GM19324 (cell line): ENCODE results near the gene ZFAND4.
"Not testable (repeated sequence)": the region's sequence is repeated elsewhere in the genome, so short reads cannot be mapped to it uniquely, and the experiment has no call there.

Experiments used
- ATAC-seq: cut with Tn5 transposase; IDR thresholded peaks from one replicate; pipeline ENCODE4 v1.9.1; 2021; ENCODE audit warnings: mild to moderate bottlenecking, moderate library complexity; ENCODE audit not compliant: unreplicated experiment, low FRiP score

ZFAND4 gene

GRCh38 chr10:45593938-45594275, 78.7 kb downstream of the ZFAND4 start:
- ATAC-seq = no peak

- ATAC-seq = no peak
Observed at GRCh38 chr10:45592926-45593325, 79.6 kb downstream of the ZFAND4 start.

DNA sequence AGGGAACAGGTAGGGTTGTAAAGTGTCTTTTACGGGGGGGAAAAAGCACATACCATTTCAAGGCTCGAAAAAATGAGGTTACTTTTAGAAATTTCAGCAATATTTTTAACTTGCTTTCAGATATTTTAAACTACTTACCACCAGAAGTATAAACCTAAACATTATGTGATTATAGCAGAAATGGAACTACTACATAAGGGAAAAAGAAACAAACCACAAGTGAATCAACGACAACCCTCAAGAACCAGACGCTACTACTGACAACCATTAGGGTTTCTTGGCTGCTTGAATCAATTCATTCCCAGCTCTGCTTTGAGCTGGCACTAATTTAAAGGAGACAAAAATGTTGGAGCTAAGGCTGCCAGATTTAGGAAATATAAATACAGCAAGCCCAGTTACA, 80.1 kb downstream of the ZFAND4 start:
- ATAC-seq = no peak

DNA sequence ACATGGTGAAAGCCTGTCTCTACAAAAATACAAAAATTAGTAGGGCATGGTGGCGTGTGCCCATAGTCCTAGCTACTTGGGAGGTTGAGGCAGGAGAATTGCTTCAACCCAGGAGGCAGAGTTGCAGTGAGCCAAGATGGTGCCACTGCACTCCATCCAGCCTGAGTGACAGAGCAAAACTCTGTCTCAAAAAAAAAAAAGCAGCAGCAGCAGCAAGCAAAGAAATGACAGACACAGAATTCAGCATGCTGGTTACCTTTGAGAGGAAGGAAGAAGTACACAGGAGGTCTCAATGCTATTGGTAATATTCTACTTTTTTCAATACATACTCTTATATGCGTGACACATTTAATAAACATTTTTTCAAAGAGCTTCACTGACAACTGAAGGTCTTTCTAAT, 81.3 kb downstream of the ZFAND4 start:
- ATAC-seq = no peak

DNA sequence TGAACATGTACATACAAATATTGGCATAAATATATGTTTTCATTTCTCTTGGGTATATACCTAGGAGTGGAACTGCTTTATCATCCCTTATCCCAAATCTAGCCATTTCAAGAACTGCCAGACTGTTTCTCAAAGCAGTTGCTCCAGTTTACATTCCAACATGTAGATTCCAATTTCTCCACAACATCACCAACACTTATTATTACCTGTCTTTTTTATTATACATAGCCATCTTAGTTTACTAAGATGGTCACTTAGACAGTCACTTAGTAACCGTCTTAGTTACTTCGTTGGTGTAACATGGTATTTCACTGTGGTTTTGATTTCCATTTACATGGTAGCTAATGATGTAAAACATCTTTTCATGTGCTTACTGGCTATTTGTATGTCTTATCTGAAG, 82.7 kb downstream of the ZFAND4 start:
- ATAC-seq = no peak

GRCh38 chr10:45589009-45589408, 83.6 kb downstream of the ZFAND4 start:
- ATAC-seq = no peak

DNA sequence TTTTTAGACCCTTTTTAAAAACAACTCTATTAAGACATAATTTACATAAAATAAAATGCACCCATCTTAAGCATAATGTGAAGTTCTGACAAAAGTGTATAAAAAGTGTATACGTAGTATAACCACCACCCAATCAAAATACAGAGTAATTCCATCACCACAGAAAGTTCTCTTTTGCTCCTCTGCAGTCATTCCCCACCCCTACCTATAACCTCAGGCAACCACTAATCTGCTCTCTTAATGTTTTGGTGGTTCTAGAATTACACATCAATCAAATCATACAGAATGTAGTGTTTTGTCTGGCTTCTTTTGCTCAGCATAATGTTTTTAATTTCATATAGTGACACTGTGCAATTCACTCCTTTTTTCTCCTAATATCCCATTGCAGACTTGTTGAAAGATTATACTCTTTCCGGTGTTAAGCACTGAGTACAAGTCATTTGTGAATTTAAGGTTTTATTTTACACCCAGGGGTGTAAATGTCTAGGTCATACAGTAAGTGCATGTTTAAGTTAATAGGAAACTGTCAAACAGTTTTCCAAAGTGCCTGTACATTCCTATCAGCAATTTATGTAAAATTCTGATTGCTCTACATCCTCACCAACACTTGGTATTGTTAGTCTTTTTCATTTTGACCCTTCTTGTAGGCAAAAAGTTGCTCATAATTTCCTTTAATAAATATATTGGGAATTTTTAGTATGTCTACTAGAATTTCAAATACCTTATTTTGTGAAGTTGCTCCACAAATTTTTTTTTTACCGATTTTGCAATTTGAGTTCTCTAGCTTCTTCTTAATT, 86.3 kb downstream of the ZFAND4 start:
- no peak for ATAC-seq

DNA sequence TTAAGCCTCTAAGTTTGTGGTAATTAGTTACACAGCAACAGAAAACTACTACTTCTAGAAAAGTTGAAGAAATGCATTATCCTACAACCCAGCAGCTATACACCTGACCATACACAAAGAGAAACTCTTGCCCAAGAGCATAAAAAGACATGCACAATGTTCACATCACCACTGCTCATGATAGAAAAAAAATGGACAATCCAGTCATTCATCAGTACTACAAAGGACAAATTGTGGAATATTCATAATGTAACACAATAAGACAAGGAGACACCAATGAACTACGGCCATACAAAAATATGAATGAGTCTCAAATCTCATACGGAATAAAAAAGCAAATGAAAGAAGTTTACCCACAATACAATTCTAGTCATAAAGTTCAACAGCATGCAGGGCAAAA, 87.4 kb downstream of the ZFAND4 start:
- ATAC-seq = no peak

GRCh38 chr10:45582386-45582781, 90.2 kb downstream of the ZFAND4 start:
- no peak for ATAC-seq

GRCh38 chr10:45581582-45582385, 90.8 kb downstream of the ZFAND4 start:
- no peak for ATAC-seq

GRCh38 chr10:45581216-45581549, 91.4 kb downstream of the ZFAND4 start:
- no peak for ATAC-seq

- peak; percentile 68 for ATAC-seq
Observed at GRCh38 chr10:45580371-45581215, 92.0 kb downstream of the ZFAND4 start.

GRCh38 chr10:45578384-45578971, 94.1 kb downstream of the ZFAND4 start:
- ATAC-seq = no peak

- ATAC-seq = no peak
Observed at GRCh38 chr10:45575966-45576597, 96.5 kb downstream of the ZFAND4 start.

GRCh38 chr10:45575032-45575761, 97.4 kb downstream of the ZFAND4 start:
- ATAC-seq = not testable (repeated sequence)

GRCh38 chr10:45569471-45569870, 103.1 kb downstream of the ZFAND4 start:
- no peak for ATAC-seq

DNA sequence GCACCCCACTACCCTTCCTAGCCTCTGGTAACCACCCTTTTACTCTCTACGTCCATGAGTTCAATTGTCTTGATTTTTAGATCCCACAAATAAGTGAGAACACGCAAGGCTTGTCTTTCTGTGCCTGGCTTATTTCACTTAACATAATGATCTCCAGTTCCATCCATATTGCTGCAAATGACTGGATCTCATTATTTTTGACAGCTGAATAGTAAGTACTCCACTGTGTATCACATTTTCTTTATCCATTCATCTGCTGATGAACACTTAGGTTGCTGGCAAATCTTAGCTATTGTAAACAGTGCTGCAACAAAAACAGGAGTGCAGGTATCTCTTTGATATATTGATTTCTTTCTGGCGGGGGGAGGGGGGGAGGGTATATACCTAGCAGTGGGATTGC, 106.2 kb downstream of the ZFAND4 start:
- ATAC-seq = no peak
